Hematopoietic multipotent progenitor cell treated with erythropoietin and hydrocortisone succinate and interleukin-3 and kit ligand, for 6 days (in vitro differentiated cells): ENCODE data around the gene SNCG.
"Not testable (repeated sequence)": the region's sequence is repeated elsewhere in the genome, so short reads cannot be mapped to it uniquely, and the experiment has no call there.

Experiments
- DNase-seq: peaks from one replicate; pipeline ENCODE4 v3.0.0-alpha.2; 2015

Gene SNCG

GRCh38 chr10:86958116-86958900 lies at the start of gene SNCG:
TSS of gene SNCG (plus strand) at chr10:86958599. CDS start at chr10:86958698, 99 bp downstream.
- no peak for DNase-seq

- no peak for DNase-seq
These were observed 43.7 kb upstream of the SNCG start for GRCh38 chr10:86914734-86915133.

GRCh38 chr10:86918022-86918471 lies 40.4 kb upstream of the SNCG start:
- no peak for DNase-seq

GRCh38 chr10:86922553-86922961 lies 35.8 kb upstream of the SNCG start:
- no peak for DNase-seq

GRCh38 chr10:86929468-86930380 lies 28.7 kb upstream of the SNCG start:
- no peak for DNase-seq

- no peak for DNase-seq
These were observed 26.5 kb upstream of the SNCG start for GRCh38 chr10:86931872-86932271.

- DNase-seq, result no peak
These were observed 25.7 kb upstream of the SNCG start for GRCh38 chr10:86932674-86933073.

- DNase-seq, result not testable (repeated sequence)
These were observed 24.2 kb upstream of the SNCG start for GRCh38 chr10:86934162-86934711.

GRCh38 chr10:86936661-86937501 lies 21.5 kb upstream of the SNCG start:
- DNase-seq, result no peak

- DNase-seq, result no peak
These were observed 20.8 kb upstream of the SNCG start for GRCh38 chr10:86937502-86938154.

GRCh38 chr10:86938260-86938659 lies 20.1 kb upstream of the SNCG start:
- DNase-seq, result no peak

GRCh38 chr10:86940076-86940475 lies 18.3 kb upstream of the SNCG start:
- not testable (repeated sequence) for DNase-seq

GRCh38 chr10:86940677-86941076 lies 17.7 kb upstream of the SNCG start:
- DNase-seq, result no peak

- DNase-seq, result no peak
These were observed 17.0 kb upstream of the SNCG start for GRCh38 chr10:86941426-86941825.

- DNase-seq, result no peak
These were observed 16.4 kb upstream of the SNCG start for GRCh38 chr10:86941991-86942421.

GRCh38 chr10:86942441-86943315 lies 15.7 kb upstream of the SNCG start:
- DNase-seq, result no peak

- no peak for DNase-seq
These were observed 14.9 kb upstream of the SNCG start for GRCh38 chr10:86943316-86944030.

- DNase-seq, result no peak
These were observed 14.4 kb upstream of the SNCG start for GRCh38 chr10:86944031-86944419.

- DNase-seq, result no peak
These were observed 13.9 kb upstream of the SNCG start for GRCh38 chr10:86944471-86944870.

GRCh38 chr10:86944907-86945306 lies 13.5 kb upstream of the SNCG start:
- DNase-seq, result no peak
